PFSK-1 (cell line): Measurements from ENCODE around the gene IFITM1.

ENCODE experiments used
- FOXP2 ChIP-seq: optimal IDR thresholded peaks from 2 replicates; pipeline ENCODE3; 2011; ENCODE audit warnings: borderline replicate concordance, control low read depth, inconsistent platforms; ENCODE audit not compliant: insufficient read depth; ENCODE audit errors: extremely low read length, extremely low read depth
- POLR2AphosphoS5 ChIP-seq: IDR thresholded peaks from 2 replicates; pipeline ENCODE4 v1.6.1; 2012; ENCODE audit warnings: low read depth, mild to moderate bottlenecking, control low read depth, low read length, moderate library complexity
- REST ChIP-seq, 2 experiments: IDR thresholded peaks; 2 replicates each; pipeline versions ENCODE4 v1.6.1 to v1.8.0; 2011 to 2012; ENCODE audit warnings: low read depth in 2 of 2, low read length in 2 of 2, control low read depth in 1 of 2, inconsistent platforms in 1 of 2, mild to moderate bottlenecking in 1 of 2, moderate library complexity in 1 of 2; ENCODE audit not compliant: insufficient read depth in 1 of 2
- SIN3A ChIP-seq: IDR thresholded peaks from 2 replicates; pipeline ENCODE4 v1.6.1; 2012; ENCODE audit warnings: mild to moderate bottlenecking, low read length, moderate library complexity, borderline replicate concordance; ENCODE audit not compliant: insufficient read depth
- TAF1 ChIP-seq: IDR thresholded peaks from 2 replicates; pipeline ENCODE4 v1.6.1; 2012; ENCODE audit warnings: low read length, control low read depth, borderline replicate concordance; ENCODE audit not compliant: insufficient read depth

IFITM1 gene

DNA sequence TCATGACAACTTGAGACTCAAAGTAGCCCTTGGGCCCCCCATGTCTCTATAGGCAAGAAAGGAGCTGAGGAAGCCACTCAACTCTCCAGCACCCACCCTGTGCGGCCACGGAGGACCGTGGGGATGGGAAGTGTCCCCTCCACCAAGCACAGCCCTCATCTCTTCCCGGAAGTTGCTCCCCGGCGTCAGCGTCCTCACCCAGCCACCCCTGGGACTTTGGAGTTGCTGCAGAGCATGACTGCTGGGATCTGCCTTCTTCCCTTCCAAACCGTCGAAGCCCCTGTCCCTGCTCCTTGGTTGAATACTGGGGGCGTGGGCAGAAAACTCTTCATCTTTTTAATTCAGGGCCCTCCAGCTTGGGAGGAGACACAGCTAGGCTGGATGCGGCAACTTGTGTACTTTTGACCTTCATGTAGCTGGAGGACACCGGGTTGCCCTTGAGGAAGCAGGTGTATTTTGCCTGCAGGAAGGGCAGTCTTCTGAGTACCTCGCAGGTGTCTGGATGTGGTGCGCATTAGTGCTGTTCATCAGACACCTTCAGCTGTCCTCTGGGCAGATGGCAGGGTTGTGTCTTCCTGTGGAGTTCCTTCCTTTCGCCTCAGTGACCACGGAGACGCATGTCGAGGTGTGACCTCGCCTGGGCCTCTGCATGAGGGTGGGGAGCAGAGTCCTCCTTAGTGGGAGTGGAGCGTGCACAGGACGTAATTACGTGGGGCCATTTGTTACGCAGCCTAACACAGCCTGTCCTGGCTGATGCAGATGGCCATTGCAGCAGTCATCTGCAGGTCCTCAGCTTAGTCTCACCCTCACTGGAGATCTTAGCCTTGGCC is 19.0 kb downstream of the IFITM1 start:
- TF ChIP-seq TAF1 (no peak), REST (IDR thresholded peaks at IDR 0.05; ENCODE audit: insufficient read depth in 1 of 2, low read depth in 2 of 2, low read length in 2 of 2) (no peak), SIN3A (no peak), POLR2AphosphoS5 (no peak), FOXP2 (no peak)

DNA sequence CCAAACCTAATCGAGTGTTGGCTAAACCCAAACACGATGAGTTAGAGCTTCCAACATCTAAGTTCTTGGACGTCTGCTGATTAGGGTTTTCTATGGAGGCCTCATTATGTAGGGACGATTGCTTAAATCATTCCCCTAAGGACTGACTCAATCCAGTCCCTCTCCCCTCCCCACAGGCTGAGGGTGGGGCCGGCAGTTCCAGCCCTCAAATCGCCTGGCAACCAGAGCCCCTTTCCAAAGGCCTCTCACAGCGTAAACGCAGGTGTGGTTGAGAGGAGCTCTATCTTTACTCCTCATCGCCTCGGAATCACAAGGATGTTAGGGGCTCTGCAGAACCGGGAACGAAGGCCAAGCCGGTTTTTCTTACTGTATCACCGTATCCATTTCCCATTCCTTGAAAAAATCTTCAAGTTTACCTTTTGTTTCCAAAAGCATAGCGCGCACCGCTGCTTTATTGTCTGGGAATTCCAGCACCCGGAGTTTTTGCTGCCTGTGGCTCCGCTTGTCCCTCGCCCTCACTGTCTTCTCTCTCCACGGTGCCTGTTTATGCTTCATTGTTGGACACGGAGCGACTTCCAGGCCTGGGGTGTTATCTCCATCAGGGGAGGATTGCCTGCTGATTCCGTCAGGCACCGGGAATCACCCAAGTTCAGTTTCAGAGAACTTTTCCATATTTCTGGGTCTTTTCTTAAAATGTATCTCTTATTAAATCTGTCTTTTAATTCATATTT is 20.6 kb downstream of the IFITM1 start:
- TF ChIP-seq SIN3A, result no peak
- TF ChIP-seq REST (IDR thresholded peaks at IDR 0.05; ENCODE audit: insufficient read depth in 1 of 2, low read depth in 2 of 2, low read length in 2 of 2), result no peak
- TF ChIP-seq TAF1, result no peak
- TF ChIP-seq FOXP2, result no peak
- TF ChIP-seq POLR2AphosphoS5, result no peak

DNA sequence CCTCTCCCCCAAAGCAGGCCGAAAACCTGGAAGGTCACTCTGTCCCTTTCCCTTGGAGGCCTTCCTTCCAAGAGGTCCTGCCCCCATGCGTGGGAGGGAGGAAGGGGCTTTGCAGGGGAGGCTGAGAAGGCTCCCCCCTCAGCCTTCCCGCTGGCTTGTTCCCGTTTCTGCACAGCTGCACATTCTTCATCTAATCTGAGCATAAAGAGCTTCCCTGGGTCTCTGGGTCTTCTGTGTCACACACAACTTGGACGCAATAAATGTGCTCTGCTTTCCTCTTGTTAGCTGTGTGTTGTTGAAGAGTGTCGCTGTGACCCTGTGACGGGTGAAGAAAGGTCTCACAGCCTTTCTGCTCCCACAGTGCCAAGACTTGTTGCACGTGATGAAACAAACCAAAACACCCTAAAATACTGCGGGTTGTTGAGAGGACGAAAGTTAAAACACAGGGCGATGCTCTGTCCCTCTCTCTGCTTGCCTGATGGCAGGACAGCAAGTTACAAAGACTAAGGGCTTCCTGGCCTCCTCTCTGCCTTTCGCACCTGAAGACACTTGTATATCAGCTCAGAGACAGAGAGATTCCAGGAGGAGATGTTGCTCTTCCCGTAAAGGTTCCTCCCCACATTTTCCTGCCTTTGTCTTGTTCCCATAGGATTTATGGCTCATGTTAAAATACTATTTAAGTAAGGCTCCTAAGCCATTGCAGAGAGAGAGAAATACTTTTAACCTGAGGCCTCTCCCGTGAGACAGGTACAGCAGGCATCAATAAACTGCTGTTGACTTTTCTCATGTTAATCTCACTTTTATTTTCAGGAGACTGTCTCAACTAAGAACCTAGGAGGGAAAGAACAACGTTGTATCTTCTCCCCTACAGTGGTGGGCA is 22.2 kb downstream of the IFITM1 start:
- TF ChIP-seq SIN3A, result no peak
- no peak for TF ChIP-seq POLR2AphosphoS5
- TF ChIP-seq REST (IDR thresholded peaks at IDR 0.05; ENCODE audit: insufficient read depth in 1 of 2, low read depth in 2 of 2, low read length in 2 of 2), result no peak
- no peak for TF ChIP-seq FOXP2
- TF ChIP-seq TAF1, result no peak

DNA sequence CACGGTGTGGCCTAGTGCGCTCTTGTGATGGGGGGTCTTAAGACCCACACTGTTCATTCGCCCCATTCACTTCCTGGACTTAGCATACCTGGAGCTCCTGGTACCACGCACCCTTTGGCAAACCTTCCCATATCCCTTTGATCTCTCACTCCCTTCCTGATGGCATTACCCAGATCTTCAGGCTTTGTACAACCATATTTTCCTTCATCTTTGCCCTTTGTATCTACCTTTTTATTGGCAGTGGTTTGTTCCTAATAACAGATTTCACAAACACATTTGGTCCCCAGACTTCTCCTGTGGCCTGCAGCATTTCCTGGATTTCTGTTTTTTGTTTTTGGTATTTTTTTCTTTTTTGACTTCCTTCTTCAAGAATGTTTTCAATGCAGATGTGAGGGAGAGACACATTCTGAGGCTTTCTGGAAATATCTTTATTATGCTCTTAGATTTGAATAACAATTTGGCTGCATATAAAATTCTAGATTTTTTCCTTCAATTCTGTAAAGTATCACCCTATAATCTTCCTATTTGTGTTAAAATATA is 22.9 kb downstream of the IFITM1 start:
- TF ChIP-seq REST (IDR thresholded peaks at IDR 0.05; ENCODE audit: insufficient read depth in 1 of 2, low read depth in 2 of 2, low read length in 2 of 2), result no peak
- no peak for TF ChIP-seq SIN3A
- TF ChIP-seq TAF1, result no peak
- no peak for TF ChIP-seq POLR2AphosphoS5
- no peak for TF ChIP-seq FOXP2
